Lower leg skin (tissue), 3 donors: ENCODE results near the gene GRK2.

ENCODE experiments used
- POLR2A ChIP-seq, 2 donors: fragments of 450-650 bp; IDR thresholded peaks; one replicate each; pipeline ENCODE4 v1.6.1; 2016 to 2017; ENCODE audit warnings: antibody characterized with exemption in 2 of 2, mild to moderate bottlenecking in 1 of 2, moderate library complexity in 1 of 2
- TF ChIP-seq, protein P1 (sequence below), 3 donors: fragments of 450-650 bp; IDR thresholded peaks; one replicate each; pipeline ENCODE4 v1.5.1; 2016; ENCODE audit warnings: antibody characterized with exemption in 3 of 3, mild to moderate bottlenecking in 3 of 3, moderate library complexity in 2 of 3

DNA sequence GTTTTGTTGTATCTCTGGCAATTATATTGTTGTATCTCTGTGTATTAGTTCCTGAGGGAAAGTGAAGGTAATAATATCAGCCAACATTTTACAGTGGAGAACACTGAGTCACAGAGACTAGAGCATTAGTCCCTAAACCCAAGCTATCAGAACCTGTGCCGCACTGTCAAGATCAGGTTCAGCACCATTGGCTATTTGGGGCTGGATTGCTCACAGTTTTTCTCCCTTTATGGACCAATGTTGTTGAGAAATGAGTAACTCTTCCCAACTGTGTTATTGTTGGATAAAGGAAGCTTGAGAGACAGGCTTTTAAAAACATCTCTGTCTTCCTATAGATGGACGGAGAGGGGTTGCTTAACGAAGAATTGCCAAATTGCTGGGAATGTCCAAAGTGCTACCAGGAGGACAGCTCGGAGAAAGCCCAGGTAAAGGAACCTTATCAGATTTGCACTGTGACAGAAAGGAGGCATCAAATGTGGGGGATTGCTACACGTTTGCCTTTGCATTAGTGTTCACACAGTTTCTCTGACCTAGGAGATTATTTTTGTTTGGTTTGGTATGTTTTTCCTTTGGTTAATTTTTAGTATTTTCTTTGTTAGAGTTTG is 18.2 kb upstream of the GRK2 start:
- TF ChIP-seq, protein P1, sequence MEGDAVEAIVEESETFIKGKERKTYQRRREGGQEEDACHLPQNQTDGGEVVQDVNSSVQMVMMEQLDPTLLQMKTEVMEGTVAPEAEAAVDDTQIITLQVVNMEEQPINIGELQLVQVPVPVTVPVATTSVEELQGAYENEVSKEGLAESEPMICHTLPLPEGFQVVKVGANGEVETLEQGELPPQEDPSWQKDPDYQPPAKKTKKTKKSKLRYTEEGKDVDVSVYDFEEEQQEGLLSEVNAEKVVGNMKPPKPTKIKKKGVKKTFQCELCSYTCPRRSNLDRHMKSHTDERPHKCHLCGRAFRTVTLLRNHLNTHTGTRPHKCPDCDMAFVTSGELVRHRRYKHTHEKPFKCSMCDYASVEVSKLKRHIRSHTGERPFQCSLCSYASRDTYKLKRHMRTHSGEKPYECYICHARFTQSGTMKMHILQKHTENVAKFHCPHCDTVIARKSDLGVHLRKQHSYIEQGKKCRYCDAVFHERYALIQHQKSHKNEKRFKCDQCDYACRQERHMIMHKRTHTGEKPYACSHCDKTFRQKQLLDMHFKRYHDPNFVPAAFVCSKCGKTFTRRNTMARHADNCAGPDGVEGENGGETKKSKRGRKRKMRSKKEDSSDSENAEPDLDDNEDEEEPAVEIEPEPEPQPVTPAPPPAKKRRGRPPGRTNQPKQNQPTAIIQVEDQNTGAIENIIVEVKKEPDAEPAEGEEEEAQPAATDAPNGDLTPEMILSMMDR (IDR thresholded peaks at IDR 0.05): no peak
- TF ChIP-seq POLR2A (IDR thresholded peaks at IDR 0.05): no peak
